Stimulated activated CD8-positive, alpha-beta memory T cell treated with anti-CD3 and anti-CD28 coated beads, Interleukin-7, amount 100 ng/mL, for 1 hour (primary cell): ENCODE results near the gene FOXK2.

ENCODE experiments used
- DNase-seq, 2 donors: peaks; one replicate each; pipeline ENCODE4 v3.0.0-alpha.2; 2020; ENCODE audit warnings: low read depth in 2 of 2

Gene FOXK2

GRCh38 chr17:82605939-82606600 lies 86.5 kb downstream of the FOXK2 start:
- no peak for DNase-seq

GRCh38 chr17:82608816-82609215 lies 89.3 kb downstream of the FOXK2 start:
- DNase-seq = no peak

GRCh38 chr17:82609655-82610054 lies 90.1 kb downstream of the FOXK2 start:
- no peak for DNase-seq

GRCh38 chr17:82611140-82612058 lies 91.9 kb downstream of the FOXK2 start:
- DNase-seq = no peak

GRCh38 chr17:82613283-82614094 lies 94.0 kb downstream of the FOXK2 start:
- DNase-seq = no peak

- DNase-seq = no peak
Observed at GRCh38 chr17:82614095-82614631, 94.6 kb downstream of the FOXK2 start.

GRCh38 chr17:82615084-82616020 lies 95.8 kb downstream of the FOXK2 start:
- DNase-seq = no peak

- DNase-seq = no peak
Observed at GRCh38 chr17:82616021-82616711, 96.6 kb downstream of the FOXK2 start.

GRCh38 chr17:82619211-82619610 lies 99.7 kb downstream of the FOXK2 start:
- no peak for DNase-seq

- no peak for DNase-seq
Observed at GRCh38 chr17:82619641-82620040, 100.1 kb downstream of the FOXK2 start.

GRCh38 chr17:82623707-82624106 lies 104.2 kb downstream of the FOXK2 start:
- DNase-seq = no peak

- no peak for DNase-seq
Observed at GRCh38 chr17:82627405-82627804, 107.9 kb downstream of the FOXK2 start.

- no peak for DNase-seq
Observed at GRCh38 chr17:82629748-82630147, 110.2 kb downstream of the FOXK2 start.

GRCh38 chr17:82630212-82630611 lies 110.7 kb downstream of the FOXK2 start:
- no peak for DNase-seq

- no peak for DNase-seq
Observed at GRCh38 chr17:82631544-82631943, 112.0 kb downstream of the FOXK2 start.

- no peak for DNase-seq
Observed at GRCh38 chr17:82632451-82632850, 112.9 kb downstream of the FOXK2 start.

GRCh38 chr17:82633343-82633742 lies 113.8 kb downstream of the FOXK2 start:
- DNase-seq = no peak

GRCh38 chr17:82636626-82637598 lies 117.4 kb downstream of the FOXK2 start:
- DNase-seq = no peak

- DNase-seq = no peak
Observed at GRCh38 chr17:82638183-82638773, 118.7 kb downstream of the FOXK2 start.
